Heart left ventricle (tissue), 16 donors: ENCODE results near the gene ID1. TPM values are rescaled to one million over a fixed set of nuclear protein-coding genes. Genes with fewer than 3 reads are reported as not detected.
"Not testable (repeated sequence)": the region's sequence is repeated elsewhere in the genome, so short reads cannot be mapped to it uniquely, and the experiment has no call there.

Experiments used
- ATAC-seq, 4 donors: fragments of 200-7000 bp; cut with Tn5 transposase; one replicate each; pipeline ENCODE4 v1.9.1; 2020 to 2022; ENCODE audit warnings: moderate library complexity in 4 of 4, mild to moderate bottlenecking in 3 of 4, moderate number of reproducible peaks in 1 of 4
- DNase-seq, 5 donors: peaks; one replicate each; pipeline ENCODE4 v3.0.0-alpha.2; 2020
- H3K27ac ChIP-seq, 12 donors: fragments of 200-600 bp; sonication (generic) in 4 of 12; one replicate each; pipeline versions ENCODE4 v1.5.0 to v1.8.0; 2016 to 2022; ENCODE audit warnings: mild to moderate bottlenecking in 2 of 12
- H3K27me3 ChIP-seq, 9 donors: fragments of 200-600 bp; sonication (generic) in 2 of 9; one replicate each; pipeline versions ENCODE4 v1.5.1 to v1.8.0; 2016 to 2022; ENCODE audit warnings: mild to moderate bottlenecking in 3 of 9
- H3K36me3 ChIP-seq, 9 donors: fragments of 200-600 bp; sonication (generic) in 2 of 9; one replicate each; pipeline versions ENCODE4 v1.5.0 to v1.8.0; 2018 to 2022; ENCODE audit warnings: mild to moderate bottlenecking in 2 of 9
- H3K4me1 ChIP-seq, 12 donors: fragments of 200-600 bp; sonication (generic) in 4 of 12; one replicate each; pipeline versions ENCODE4 v1.5.0 to v1.8.0; 2016 to 2022; ENCODE audit warnings: mild to moderate bottlenecking in 3 of 12
- H3K4me3 ChIP-seq, 12 donors: fragments of 200-600 bp; sonication (generic) in 4 of 12; one replicate each; pipeline versions ENCODE4 v1.5.0 to v1.8.0; 2017 to 2022; ENCODE audit warnings: mild to moderate bottlenecking in 9 of 12, moderate library complexity in 4 of 12
- H3K9me3 ChIP-seq, 12 donors: fragments of 200-600 bp; sonication (generic) in 4 of 12; one replicate each; pipeline versions ENCODE4 v1.5.0 to v1.8.0; 2016 to 2022; ENCODE audit warnings: mild to moderate bottlenecking in 1 of 12
- CTCF ChIP-seq, 12 donors: fragments of 200-600 bp; sonication (generic) in 4 of 12; IDR thresholded peaks; one replicate each; pipeline versions ENCODE4 v1.5.0 to v1.8.0; 2018 to 2022; ENCODE audit warnings: antibody characterized with exemption in 12 of 12, mild to moderate bottlenecking in 5 of 12
- POLR2A ChIP-seq, 2 donors: fragments of 450-650 bp; IDR thresholded peaks; one replicate each; pipeline ENCODE4 v1.6.1; 2017; ENCODE audit warnings: antibody characterized with exemption in 2 of 2, mild to moderate bottlenecking in 2 of 2, moderate library complexity in 2 of 2
- WGBS, 4 donors: extraction: QIAGEN DNeasy Blood & Tissue Kit in 2 of 4; methylation state at CpG; one replicate each; pipeline versions ENCODE4 v1.1.5 to v1.1.7; 2013 to 2018; 5-methylcytosine and 5-hydroxymethylcytosine counted together
- intact Hi-C, 10 donors: fragments of 100-400 bp; cut with DNase I; formaldehyde crosslinking; loops; one replicate each; pipeline versions ENCODE4 v1.11.1 to v1.14.2; 2022
- polyA plus RNA-seq, 2 donors: library from polyadenylated mRNA; stranded (reverse); fragments of 200-250 nt; gene quantifications; one replicate each; pipeline ENCODE4 v1.2.3, GENCODE V29; 2013
- total RNA-seq, 9 donors: library from RNA; depleted of rRNA in 2 of 9; stranded (reverse); fragments of >200 nt in 2 of 9; fragmentation: NEBNext Ultra II Directional in 3 of 9; extraction: Animal tissue kit (Norgen Biotek cat#: 25700) in 3 of 9; gene quantifications; one replicate each; pipeline versions ENCODE4 v1.1.0 to v1.2.4, GENCODE V29; 2016 to 2023
- donor health status: ischemic (EF 13 %, LVEDD 7.1; RV severe dilation, severe dysfunction).
- donor health status: healthy with polysubstance abuse.
- donor health status: DM: no; HTN: yes; CAD: no.
- donor health status: DM: no; HTN: no; CAD: no.
- donor health status: ischemic (EF 25% LVEDD 6.9; RV normal size, moderate dysfunction).
- donor health status: ischemic (EF 25% LVEDD 5.7; RV mildly dilated, moderate dysfunction).
- donor health status: healthy.
- donor health status: DM: yes; HTN: yes; CAD: no.
- donor health status: ischemic (EF 35%, LVEDD 5.7; RV mildly dilated, moderate dysfunction).
- donor health status: nonischemic (EF 11% LVEDD 7.7; RV severe dilation, severe dysfunction).
- donor health status: DM: yes; HTN: yes; CAD: no.
- donor health status: PGD.
- donor health status: ischemic (EF 29% LVEDD 5.4; RV normal size, mild dysfunction).
- donor health status: nonischemic (EF 23%, LVEDD 6.1; RV moderate dilation, normal function).

ID1 gene
- total and polyA plus RNA-seq, 11 donors: 72.4 to 619 (median 140) TPM

GRCh38 chr20:31607640-31608250, 2.7 kb downstream of the ID1 start:
- Histone ChIP-seq H3K4me1 (peaks cover 0 to 78% (median 29%) of the 10 kb centered on the region in 12 donors), H3K36me3 (peaks cover 0 to 13% (median 0%) of the 10 kb centered on the region in 9 donors), H3K4me3 (peak overlapping the region in 11 of 12 donors; percentile 61 to 91 (median 75)), H3K27me3 (peaks cover 0 to 13% (median 0%) of the 10 kb centered on the region in 9 donors), H3K9me3 (no peaks in the 10 kb centered on the region), H3K27ac (peak overlapping the region; percentile 83 to 96 (median 92))
- intact Hi-C loops: loop anchor here in 4 of 10 donors (1.0 to 2.0 kb wide), 2 partner anchors 13 to 34 kb away; no protein-coding TSS in a partner anchor
- TF ChIP-seq POLR2A (IDR thresholded peaks at IDR 0.05) (no peak), CTCF (IDR thresholded peaks at IDR 0.05) (no peak)
- no peak for DNase-seq
- 41 to 61% (median 49%) methylated on average over 9 of the region's 9 CpGs for WGBS, 4 donors
- no peak for ATAC-seq

- intact Hi-C loops: loop anchor here in 4 of 10 donors (1.0 to 2.0 kb wide), 2 partner anchors 14 to 35 kb away; no protein-coding TSS in a partner anchor
- peak; percentile 17 to 40 (median 20) for ATAC-seq
- 17 to 25% (median 18%) methylated on average over 23 to 45 of the region's 45 CpGs for WGBS, 4 donors
Observed at GRCh38 chr20:31608251-31608945, 3.3 kb downstream of the ID1 start.

GRCh38 chr20:31612271-31612640, 7.2 kb downstream of the ID1 start:
- DNase-seq, H3K36me3 ChIP-seq, ATAC-seq, H3K27me3 ChIP-seq, H3K9me3 ChIP-seq, H3K4me3 ChIP-seq: not testable (repeated sequence)
- Histone ChIP-seq H3K4me1 (peaks cover 0 to 49% (median 18%) of the 10 kb centered on the region in 12 donors), H3K27ac (peak overlapping the region in 7 of 12 donors; percentile 12 to 95 (median 46))
- WGBS, 4 donors: 90 to 92% (median 91%) methylated on average over 12 of the region's 12 CpGs
- intact Hi-C loops: loop anchor here in 7 of 10 donors (1.0 to 2.0 kb wide), 5 partner anchors 43 to 51 kb away; no protein-coding TSS in a partner anchor

More at GRCh38 chr20:31608251-31608945, 3.3 kb downstream of the ID1 start:
- TF ChIP-seq POLR2A (IDR thresholded peaks at IDR 0.05) (peak in 1 of 2 donors; percentile 38), CTCF (IDR thresholded peaks at IDR 0.05) (no peak)
- H3K4me1 ChIP-seq: peaks cover 0 to 74% (median 28%) of the 10 kb centered on the region in 12 donors
- DNase-seq: peak; percentile 81 to 92 (median 87)
- peak overlapping the region; percentile 83 to 96 (median 92) for H3K27ac ChIP-seq
- peak overlapping the region in 10 of 12 donors; percentile 41 to 91 (median 76) for H3K4me3 ChIP-seq
- peaks cover 0 to 10% (median 0%) of the 10 kb centered on the region in 9 donors for H3K27me3 ChIP-seq
- no peaks in the 10 kb centered on the region for H3K9me3 ChIP-seq
- H3K36me3 ChIP-seq: peaks cover 0 to 13% (median 0%) of the 10 kb centered on the region in 9 donors

GRCh38 chr20:31615416-31615815, 10.3 kb downstream of the ID1 start:
- H3K27me3 ChIP-seq: no peaks in the 10 kb centered on the region
- WGBS, 4 donors: 94 to 96% (median 94%) methylated on average over 8 of the region's 8 CpGs
- peaks cover 0 to 32% (median 8%) of the 10 kb centered on the region in 12 donors for H3K4me1 ChIP-seq
- no peak for TF ChIP-seq CTCF (IDR thresholded peaks at IDR 0.05)
- TF ChIP-seq POLR2A (IDR thresholded peaks at IDR 0.05): no peak
- DNase-seq (peak in 1 of 5 donors; percentile 4), ATAC-seq (no peak)
- H3K27ac ChIP-seq: no peak overlapping the region
- no peaks in the 10 kb centered on the region for H3K9me3 ChIP-seq
- intact Hi-C loops: no loop called here
- no peak overlapping the region for H3K4me3 ChIP-seq
- H3K36me3 ChIP-seq: no peaks in the 10 kb centered on the region
